Neuronal stem cell (in vitro differentiated cells): ENCODE measurements around the gene FBXL2.

Source experiments
- DNase-seq: peaks from one replicate; pipeline ENCODE4 v3.0.0-alpha.2; 2013; ENCODE audit warnings: low spot score
- H2AFZ ChIP-seq: one replicate; pipeline ENCODE4 v1.6.1; 2013; ENCODE audit warnings: mild to moderate bottlenecking, low read length, inconsistent platforms
- H2AK5ac ChIP-seq: 2 replicates; pipeline ENCODE4 v1.6.1; 2013; ENCODE audit warnings: low read depth, mild to moderate bottlenecking, inconsistent platforms, low read length, moderate library complexity, mixed read lengths
- H2BK120ac ChIP-seq: 2 replicates; pipeline ENCODE4 v1.6.1; 2013; ENCODE audit warnings: low read depth, mild to moderate bottlenecking, inconsistent platforms, low read length, moderate library complexity, mixed read lengths
- H2BK12ac ChIP-seq: one replicate; pipeline ENCODE4 v1.6.1; 2013; ENCODE audit warnings: low read length, inconsistent platforms
- H2BK15ac ChIP-seq: 2 replicates; pipeline ENCODE4 v1.6.1; 2013; ENCODE audit warnings: mild to moderate bottlenecking, low read length, inconsistent platforms, mixed read lengths
- H2BK5ac ChIP-seq: one replicate; pipeline ENCODE4 v1.6.1; 2013; ENCODE audit warnings: inconsistent platforms, mild to moderate bottlenecking, low read length, moderate library complexity
- H3K14ac ChIP-seq: one replicate; pipeline ENCODE4 v1.6.1; 2013; ENCODE audit warnings: low read length, inconsistent platforms
- H3K18ac ChIP-seq: 2 replicates; pipeline ENCODE4 v1.6.1; 2013; ENCODE audit warnings: low read length, inconsistent platforms
- H3K23ac ChIP-seq: 2 replicates; pipeline ENCODE4 v1.6.1; 2013; ENCODE audit warnings: low read depth, mild to moderate bottlenecking, mixed read lengths, low read length, inconsistent platforms; ENCODE audit not compliant: poor library complexity
- H3K27ac ChIP-seq: replicated peaks from 3 replicates; pipeline ENCODE4 v1.5.1; 2013; ENCODE audit warnings: low read length, inconsistent platforms
- H3K27me3 ChIP-seq, 3 experiments: 2 replicates each; pipeline ENCODE4 v1.6.1; 2013; ENCODE audit warnings: low read length in 3 of 3, mild to moderate bottlenecking in 2 of 3, inconsistent platforms in 1 of 3, low read depth in 1 of 3, mixed read lengths in 1 of 3, moderate library complexity in 1 of 3; ENCODE audit not compliant: control insufficient read depth in 3 of 3, insufficient read depth in 3 of 3
- H3K36me3 ChIP-seq, 2 donors: replicated peaks in 1 of 2; 2 replicates each; pipeline ENCODE4 v1.6.1; 2013; ENCODE audit warnings: low read length in 2 of 2; ENCODE audit not compliant: control insufficient read depth in 2 of 2, insufficient read depth in 2 of 2
- H3K4ac ChIP-seq: 2 replicates; pipeline ENCODE4 v1.6.1; 2013; ENCODE audit warnings: inconsistent platforms, mild to moderate bottlenecking, low read length, moderate library complexity
- H3K4me1 ChIP-seq, 2 donors: 1 replicate in 1 of 2; 2 replicates in 1 of 2; pipeline ENCODE4 v1.6.1; 2013; ENCODE audit warnings: low read length in 2 of 2, low read depth in 1 of 2; ENCODE audit not compliant: control insufficient read depth in 2 of 2, insufficient read depth in 1 of 2
- H3K4me2 ChIP-seq: one replicate; pipeline ENCODE4 v1.6.1; 2013; ENCODE audit warnings: mild to moderate bottlenecking, low read length, inconsistent platforms; ENCODE audit not compliant: insufficient read depth, poor library complexity, severe bottlenecking
- H3K4me3 ChIP-seq, 2 donors: 2 replicates each; pipeline ENCODE4 v1.5.1; 2013; ENCODE audit warnings: low read length in 2 of 2, mild to moderate bottlenecking in 2 of 2, inconsistent platforms in 1 of 2, moderate library complexity in 1 of 2
- H3K79me1 ChIP-seq: one replicate; pipeline ENCODE4 v1.6.1; 2013; ENCODE audit warnings: low read depth, mild to moderate bottlenecking, inconsistent platforms, low read length, moderate library complexity
- H3K9ac ChIP-seq: one replicate; pipeline ENCODE4 v1.6.1; 2013; ENCODE audit warnings: mild to moderate bottlenecking, low read depth, low read length, inconsistent platforms; ENCODE audit not compliant: poor library complexity
- H3K9me3 ChIP-seq, 2 donors: replicated peaks in 1 of 2; 2 replicates each; pipeline versions ENCODE3 to v1.6.1; 2013; ENCODE audit warnings: low read length in 2 of 2, mild to moderate bottlenecking in 2 of 2, inconsistent platforms in 1 of 2, low read depth in 1 of 2, mixed read lengths in 1 of 2, moderate library complexity in 1 of 2; ENCODE audit not compliant: control insufficient read depth in 2 of 2, insufficient read depth in 1 of 2
- H4K8ac ChIP-seq: one replicate; pipeline ENCODE4 v1.6.1; 2013; ENCODE audit warnings: low read depth, mild to moderate bottlenecking, inconsistent platforms, low read length, moderate library complexity
- H4K91ac ChIP-seq: one replicate; pipeline ENCODE4 v1.6.1; 2013; ENCODE audit warnings: low read length, low read depth, mild to moderate bottlenecking, inconsistent platforms; ENCODE audit not compliant: poor library complexity
- WGBS, 2 donors: extraction: QIAGEN DNeasy Blood & Tissue Kit; methylation state at CpG; one replicate each; pipeline ENCODE4 v1.1.7; 2013; ENCODE audit warnings: missing lambda C conversion rate in 2 of 2, mixed read lengths in 1 of 2; ENCODE audit not compliant: insufficient read length in 2 of 2, insufficient replicate concordance in 1 of 2; ENCODE audit errors: extremely low coverage in 2 of 2; 5-methylcytosine and 5-hydroxymethylcytosine counted together

Gene FBXL2

DNA sequence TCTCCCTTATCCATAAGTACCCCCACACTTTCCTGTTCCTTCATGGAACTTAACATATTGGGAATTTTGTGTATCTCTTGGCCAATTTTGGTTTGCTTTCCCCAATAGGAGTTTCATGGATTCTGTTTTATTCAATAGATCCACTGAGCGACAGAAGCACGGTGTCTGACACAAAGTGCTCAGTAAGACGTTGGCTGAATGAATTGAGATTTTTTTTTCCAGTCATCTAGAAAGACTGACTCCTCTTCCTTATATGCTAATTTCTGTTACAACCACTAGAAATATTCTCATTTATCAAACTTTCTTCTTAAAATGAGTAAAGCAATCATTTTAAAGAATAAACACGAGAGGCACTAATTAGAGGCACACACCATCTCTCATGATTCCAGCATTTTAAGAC, 114.9 kb downstream of the FBXL2 start:
- H2AK5ac ChIP-seq = no peak overlapping the region
- H3K4ac ChIP-seq = no peak overlapping the region
- no peaks in the 10 kb centered on the region for H3K79me1 ChIP-seq
- no peak overlapping the region for H2BK12ac ChIP-seq
- H3K18ac ChIP-seq = no peak overlapping the region
- DNase-seq = no peak
- H3K23ac ChIP-seq = no peak overlapping the region
- no peak overlapping the region for H4K91ac ChIP-seq
- no peak overlapping the region for H4K8ac ChIP-seq
- H3K14ac ChIP-seq = no peak overlapping the region
- no peak overlapping the region for H3K9ac ChIP-seq
- no peaks in the 10 kb centered on the region for H3K4me1 ChIP-seq
- H3K27me3 ChIP-seq = no peaks in the 10 kb centered on the region
- H3K4me3 ChIP-seq = no peak overlapping the region
- no peaks in the 10 kb centered on the region for H3K9me3 ChIP-seq
- WGBS, 2 donors = no CpG with 5 or more reads among the region's 4 CpGs
- H3K4me2 ChIP-seq = no peak overlapping the region
- H2BK5ac ChIP-seq = no peak overlapping the region
- no peak overlapping the region for H3K27ac ChIP-seq
- H2AFZ ChIP-seq = no peak overlapping the region
- no peak overlapping the region for H2BK120ac ChIP-seq
- H3K36me3 ChIP-seq = peaks cover 22 to 96% of the 10 kb centered on the region in 2 donors
- no peak overlapping the region for H2BK15ac ChIP-seq

DNA sequence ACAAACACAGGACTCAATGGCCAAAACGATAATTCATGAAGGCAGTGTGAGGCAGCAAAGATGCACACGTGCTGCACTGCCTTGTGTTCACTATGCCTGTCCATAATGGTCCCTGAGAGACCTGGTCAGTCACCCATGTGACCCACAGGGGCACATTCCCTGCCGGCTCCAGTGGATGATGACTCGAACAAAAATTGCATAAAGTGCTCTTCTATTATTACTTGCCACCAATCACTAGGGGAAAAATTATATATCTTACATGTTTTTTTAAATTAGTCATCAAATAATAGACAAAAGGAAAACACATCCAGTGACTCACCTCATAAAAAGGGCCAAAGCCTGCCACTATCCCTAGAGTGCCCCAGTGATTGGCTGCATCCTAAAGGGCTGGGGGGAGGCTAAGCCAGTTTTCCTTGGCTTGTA, 115.5 kb downstream of the FBXL2 start:
- no CpG with 5 or more reads among the region's 4 CpGs for WGBS, 2 donors
- Histone ChIP-seq H3K14ac (no peak overlapping the region), H2BK15ac (no peak overlapping the region), H3K79me1 (no peaks in the 10 kb centered on the region), H3K4me3 (no peak overlapping the region), H3K4ac (no peak overlapping the region), H3K36me3 (peaks cover 22 to 97% of the 10 kb centered on the region in 2 donors), H2BK5ac (no peak overlapping the region), H2AK5ac (no peak overlapping the region), H2BK12ac (no peak overlapping the region), H3K27me3 (no peaks in the 10 kb centered on the region), H4K91ac (no peak overlapping the region), H4K8ac (no peak overlapping the region), H3K9ac (no peak overlapping the region), H3K27ac (no peak overlapping the region), H2BK120ac (no peak overlapping the region), H3K9me3 (no peaks in the 10 kb centered on the region), H2AFZ (no peak overlapping the region), H3K18ac (no peak overlapping the region), H3K23ac (no peak overlapping the region), H3K4me1 (no peaks in the 10 kb centered on the region), H3K4me2 (no peak overlapping the region)
- DNase-seq = no peak

DNA sequence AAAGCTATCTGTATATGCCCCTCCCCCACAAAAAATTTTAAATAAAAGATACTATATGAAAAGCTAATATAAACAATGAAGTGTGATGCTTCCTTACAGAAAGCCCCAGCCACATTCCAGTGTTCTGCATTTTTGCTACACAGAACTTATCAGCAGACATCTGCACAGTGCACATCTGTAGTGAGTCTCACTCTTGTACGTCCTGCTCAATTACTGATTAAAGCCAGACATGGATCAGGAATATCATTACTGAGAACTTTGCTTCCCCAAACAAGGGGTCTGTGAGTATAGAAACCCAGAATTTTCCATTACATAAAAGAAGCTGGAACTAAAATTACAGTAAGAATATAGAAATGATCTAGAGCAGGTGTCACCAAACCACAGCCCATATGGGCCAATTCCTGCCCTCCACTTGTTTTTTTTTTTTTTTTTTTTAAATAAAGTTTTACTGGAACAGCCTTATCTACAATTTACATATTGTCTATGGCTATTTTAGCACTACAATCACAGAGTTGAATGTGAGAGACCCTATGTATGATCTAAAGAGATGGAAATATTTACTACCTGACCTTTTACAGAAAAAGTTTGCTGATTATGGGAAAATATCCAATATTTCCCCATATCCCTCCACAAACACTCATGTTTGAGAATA, 117.3 kb downstream of the FBXL2 start:
- H3K4me1 ChIP-seq = no peaks in the 10 kb centered on the region
- no peak overlapping the region for H3K4me3 ChIP-seq
- no peak overlapping the region for H2BK5ac ChIP-seq
- H3K36me3 ChIP-seq = peaks cover 31 to 100% of the 10 kb centered on the region in 2 donors
- H3K27ac ChIP-seq = no peak overlapping the region
- H3K23ac ChIP-seq = no peak overlapping the region
- no peak overlapping the region for H3K9ac ChIP-seq
- no peak overlapping the region for H3K18ac ChIP-seq
- H2BK120ac ChIP-seq = no peak overlapping the region
- no CpG with 5 or more reads among the region's 1 CpG for WGBS, 2 donors
- no peak overlapping the region for H3K4ac ChIP-seq
- no peak overlapping the region for H3K14ac ChIP-seq
- no peaks in the 10 kb centered on the region for H3K27me3 ChIP-seq
- no peak for DNase-seq
- no peak overlapping the region for H2BK15ac ChIP-seq
- no peak overlapping the region for H2AFZ ChIP-seq
- no peak overlapping the region for H2AK5ac ChIP-seq
- H3K9me3 ChIP-seq = no peaks in the 10 kb centered on the region
- no peak overlapping the region for H2BK12ac ChIP-seq
- no peak overlapping the region for H4K8ac ChIP-seq
- no peak overlapping the region for H4K91ac ChIP-seq
- H3K4me2 ChIP-seq = no peak overlapping the region
- H3K79me1 ChIP-seq = no peaks in the 10 kb centered on the region

DNA sequence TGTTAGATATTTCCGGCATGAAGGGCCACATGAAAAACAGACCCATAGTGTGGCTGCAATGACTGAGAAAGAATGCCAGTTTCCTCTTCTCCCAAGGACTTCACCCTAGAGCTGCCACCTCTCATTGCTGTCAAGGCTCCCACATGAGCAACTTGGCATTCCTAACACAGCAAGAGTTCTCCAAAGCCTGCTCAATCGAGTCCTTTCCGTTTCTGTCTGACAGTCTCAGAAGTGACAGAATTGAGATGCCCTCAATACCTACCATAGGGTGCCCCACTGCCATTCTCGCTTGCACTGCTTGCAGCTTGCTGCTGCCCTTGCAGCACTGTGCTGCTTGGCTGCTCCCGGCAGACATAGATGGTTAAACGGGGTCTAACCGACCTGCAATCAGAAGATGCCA, 118.7 kb downstream of the FBXL2 start:
- no peak overlapping the region for H3K4me3 ChIP-seq
- H3K27me3 ChIP-seq = no peaks in the 10 kb centered on the region
- whole genome bisulfite sequencing, 2 donors = no CpG with 5 or more reads among the region's 7 CpGs
- no peak overlapping the region for H2AFZ ChIP-seq
- no peak overlapping the region for H3K4me2 ChIP-seq
- no peak overlapping the region for H4K8ac ChIP-seq
- no peaks in the 10 kb centered on the region for H3K4me1 ChIP-seq
- no peak overlapping the region for H3K18ac ChIP-seq
- H2BK12ac ChIP-seq = no peak overlapping the region
- H3K79me1 ChIP-seq = no peaks in the 10 kb centered on the region
- no peak overlapping the region for H2AK5ac ChIP-seq
- no peak overlapping the region for H3K9ac ChIP-seq
- no peak overlapping the region for H3K27ac ChIP-seq
- H3K14ac ChIP-seq = no peak overlapping the region
- no peak overlapping the region for H2BK5ac ChIP-seq
- no peak overlapping the region for H2BK15ac ChIP-seq
- H2BK120ac ChIP-seq = no peak overlapping the region
- no peak overlapping the region for H3K23ac ChIP-seq
- no peak for DNase-seq
- no peak overlapping the region for H4K91ac ChIP-seq
- H3K36me3 ChIP-seq = peaks cover 26 to 100% of the 10 kb centered on the region in 2 donors
- H3K9me3 ChIP-seq = no peaks in the 10 kb centered on the region
- no peak overlapping the region for H3K4ac ChIP-seq
